Common myeloid progenitor, CD34-positive (primary cell): ENCODE results near the gene ZBTB7C.

ENCODE experiments used
- CTCF ChIA-PET: fragments of 350-600 bp; sonication (Branson Sonifier 250); formaldehyde crosslinking; loops from one replicate; lab custom pipeline; 2021; ENCODE audit warnings: antibody characterized with exemption; lab: Charles Lee
- POLR2A ChIA-PET: fragments of 350-600 bp; sonication (Branson Sonifier 250); formaldehyde crosslinking; loops from one replicate; lab custom pipeline; 2021; ENCODE audit warnings: antibody characterized with exemption; lab: Charles Lee
- DNase-seq, 3 donors: peaks; one replicate each; pipeline versions ENCODE4 v3.0.0 to v3.0.0-alpha.2; 2013
- H3K27ac ChIP-seq, 2 experiments: 1 replicate in 1 of 2; 2 replicates in 1 of 2; pipeline ENCODE4 v1.7.0; 2013; ENCODE audit warnings: inconsistent platforms in 2 of 2, low read length in 2 of 2, mild to moderate bottlenecking in 2 of 2, low read depth in 1 of 2, moderate library complexity in 1 of 2; ENCODE audit not compliant: severe bottlenecking in 2 of 2, insufficient read depth in 1 of 2, poor library complexity in 1 of 2
- H3K27me3 ChIP-seq, 5 experiments: replicated peaks in 2 of 5; 1 replicate in 3 of 5; 2 replicates in 2 of 5; pipeline versions ENCODE4 v1.6.1 to v1.7.0; 2013; ENCODE audit warnings: low read length in 4 of 5, mild to moderate bottlenecking in 2 of 5, moderate library complexity in 2 of 5, inconsistent platforms in 1 of 5; ENCODE audit not compliant: insufficient read depth in 5 of 5, control insufficient read depth in 4 of 5
- H3K36me3 ChIP-seq, 4 experiments: 1 replicate in 2 of 4; 2 replicates in 2 of 4; pipeline versions ENCODE4 v1.6.1 to v1.7.0; 2013; ENCODE audit warnings: low read length in 3 of 4, control low read depth in 1 of 4, mild to moderate bottlenecking in 1 of 4; ENCODE audit not compliant: control insufficient read depth in 4 of 4, insufficient read depth in 4 of 4
- H3K4me1 ChIP-seq, 4 experiments: 1 replicate in 3 of 4; 2 replicates in 1 of 4; pipeline versions ENCODE4 v1.6.1 to v1.7.1; 2013; ENCODE audit warnings: low read length in 3 of 4, mild to moderate bottlenecking in 3 of 4, control low read depth in 1 of 4, inconsistent platforms in 1 of 4, moderate library complexity in 1 of 4; ENCODE audit not compliant: control insufficient read depth in 4 of 4, insufficient read depth in 4 of 4; ENCODE audit errors: control extremely low read depth in 1 of 4
- H3K4me3 ChIP-seq, 7 experiments: 1 replicate in 4 of 7; 2 replicates in 3 of 7; pipeline versions ENCODE4 v1.5.1 to v1.7.0; 2013; ENCODE audit warnings: mild to moderate bottlenecking in 7 of 7, low read length in 6 of 7, moderate library complexity in 6 of 7, inconsistent platforms in 2 of 7, low read depth in 2 of 7, control low read depth in 1 of 7; ENCODE audit not compliant: insufficient read depth in 4 of 7, control insufficient read depth in 1 of 7; ENCODE audit errors: extremely low read depth in 1 of 7
- H3K9me3 ChIP-seq, 5 experiments: 1 replicate in 4 of 5; 2 replicates in 1 of 5; pipeline versions ENCODE4 v1.6.1 to v1.7.1; 2013; ENCODE audit warnings: low read length in 4 of 5, mild to moderate bottlenecking in 2 of 5, inconsistent platforms in 1 of 5, low read depth in 1 of 5, moderate library complexity in 1 of 5; ENCODE audit not compliant: control insufficient read depth in 4 of 5, insufficient read depth in 2 of 5; ENCODE audit errors: control extremely low read depth in 1 of 5
- WGBS: methylation state at CpG from one replicate; pipeline ENCODE4 v1.1.5; 2013; ENCODE audit not compliant: insufficient coverage; 5-methylcytosine and 5-hydroxymethylcytosine counted together

The ZBTB7C gene

DNA sequence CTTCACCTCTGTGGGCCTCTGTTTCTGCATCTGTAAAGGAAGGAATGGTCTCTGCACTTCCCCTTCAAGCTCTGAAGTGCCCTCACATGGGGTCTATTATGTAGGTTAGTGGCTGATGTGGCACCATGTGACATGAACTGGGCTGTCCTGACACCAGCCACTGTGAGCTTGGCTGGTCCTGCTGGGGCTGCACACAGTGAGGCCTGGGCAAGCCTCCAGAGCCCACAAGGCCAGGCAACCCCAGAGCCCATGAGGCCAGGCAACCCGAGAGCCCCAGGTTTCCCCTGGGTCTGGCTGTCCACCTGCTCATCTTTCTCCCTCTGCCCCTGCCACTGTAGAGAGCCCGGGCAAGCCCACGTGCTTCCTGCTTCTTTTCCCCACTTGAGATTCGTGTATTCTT, 328.6 kb downstream of the ZBTB7C start:
- 67% methylated on average over 4 of the region's 4 CpGs for WGBS
- ChIA-PET CTCF (interaction anchor here (0.6 to 1.1 kb wide), 2 partner anchors 14 to 21 kb away, joined by 3 read pairs; no protein-coding TSS in a partner anchor), POLR2A (no interaction called here)

DNA sequence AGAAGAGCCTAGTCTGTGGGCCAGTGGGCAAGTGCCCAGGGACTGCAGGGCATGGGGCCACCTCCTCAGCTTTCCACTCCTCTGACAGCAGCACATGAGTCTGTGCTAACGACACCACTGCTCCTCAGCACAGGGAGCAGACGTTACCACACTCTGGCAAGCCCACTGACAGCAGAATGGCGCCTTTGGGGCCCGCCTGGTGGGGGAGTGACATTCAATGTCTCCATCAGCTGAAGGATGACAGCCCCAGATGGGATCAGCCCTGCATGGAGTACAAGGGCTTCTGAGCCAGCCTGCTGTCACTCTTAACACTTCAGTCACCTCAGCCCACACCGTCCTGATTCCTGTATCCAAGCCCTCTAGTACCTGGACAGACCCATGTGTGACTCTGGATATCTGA, 329.3 kb downstream of the ZBTB7C start:
- CTCF ChIA-PET: interaction anchor here (0.6 to 1.1 kb wide), 2 partner anchors 15 to 20 kb away, joined by 3 read pairs; no protein-coding TSS in a partner anchor
- 100% methylated on average over 5 of the region's 5 CpGs for WGBS
- H3K9me3 ChIP-seq: no peaks in the 10 kb centered on the region
- no peak for DNase-seq
- POLR2A ChIA-PET: no interaction called here
- H3K4me1 ChIP-seq: no peaks in the 10 kb centered on the region
- H3K27me3 ChIP-seq: peaks cover 0 to 12% (median 5%) of the 10 kb centered on the region in 5 experiments
- H3K36me3 ChIP-seq: no peaks in the 10 kb centered on the region
- no peak overlapping the region for H3K4me3 ChIP-seq
- H3K27ac ChIP-seq: no peak overlapping the region

More for the DNA sequence above, 328.6 kb downstream of the ZBTB7C start:
- H3K27me3 ChIP-seq: peaks cover 0 to 5% (median 4%) of the 10 kb centered on the region in 5 experiments
- no peaks in the 10 kb centered on the region for H3K9me3 ChIP-seq
- no peak overlapping the region for H3K4me3 ChIP-seq
- no peak overlapping the region for H3K27ac ChIP-seq
- no peak for DNase-seq
- H3K36me3 ChIP-seq: no peaks in the 10 kb centered on the region
- H3K4me1 ChIP-seq: no peaks in the 10 kb centered on the region

GRCh38 chr18:48078448-48078847, 330.7 kb downstream of the ZBTB7C start:
- POLR2A ChIA-PET: no interaction called here
- Histone ChIP-seq H3K27ac (no peak overlapping the region), H3K4me1 (no peaks in the 10 kb centered on the region), H3K9me3 (no peaks in the 10 kb centered on the region), H3K4me3 (no peak overlapping the region), H3K36me3 (no peaks in the 10 kb centered on the region), H3K27me3 (peaks cover 0 to 16% (median 10%) of the 10 kb centered on the region in 5 experiments)
- 100% methylated on average over 1 of the region's 4 CpGs for WGBS
- CTCF ChIA-PET: no interaction called here
- DNase-seq: no peak

- no peaks in the 10 kb centered on the region for H3K36me3 ChIP-seq
- 93% methylated on average over 8 of the region's 8 CpGs for WGBS
- H3K9me3 ChIP-seq: no peaks in the 10 kb centered on the region
- no peak overlapping the region for H3K4me3 ChIP-seq
- H3K27ac ChIP-seq: no peak overlapping the region
- ChIA-PET CTCF (no interaction called here), POLR2A (no interaction called here)
- H3K27me3 ChIP-seq: peaks cover 0 to 21% (median 10%) of the 10 kb centered on the region in 5 experiments
- H3K4me1 ChIP-seq: no peaks in the 10 kb centered on the region
- DNase-seq: no peak
Measured at GRCh38 chr18:48077291-48077690, 331.9 kb downstream of the ZBTB7C start.

GRCh38 chr18:48076461-48076860, 332.7 kb downstream of the ZBTB7C start:
- H3K36me3 ChIP-seq: no peaks in the 10 kb centered on the region
- H3K4me3 ChIP-seq: no peak overlapping the region

GRCh38 chr18:48075707-48076093, 333.5 kb downstream of the ZBTB7C start:
- H3K36me3 ChIP-seq: no peaks in the 10 kb centered on the region
- 93% methylated on average over 9 of the region's 10 CpGs for WGBS
- POLR2A ChIA-PET: no interaction called here
- H3K4me3 ChIP-seq: no peak overlapping the region
- CTCF ChIA-PET: no interaction called here
- H3K9me3 ChIP-seq: no peaks in the 10 kb centered on the region
- H3K27me3 ChIP-seq: peaks cover 0 to 27% (median 18%) of the 10 kb centered on the region in 5 experiments
- H3K27ac ChIP-seq: no peak overlapping the region
- no peak for DNase-seq
- no peaks in the 10 kb centered on the region for H3K4me1 ChIP-seq

More at GRCh38 chr18:48076461-48076860, 332.7 kb downstream of the ZBTB7C start:
- no peak overlapping the region for H3K27ac ChIP-seq
- POLR2A ChIA-PET: no interaction called here
- whole genome bisulfite sequencing: 79% methylated on average over 2 of the region's 2 CpGs
- H3K9me3 ChIP-seq: no peaks in the 10 kb centered on the region
- DNase-seq: no peak
- CTCF ChIA-PET: no interaction called here
- no peaks in the 10 kb centered on the region for H3K4me1 ChIP-seq
- peaks cover 0 to 25% (median 15%) of the 10 kb centered on the region in 5 experiments for H3K27me3 ChIP-seq

DNA sequence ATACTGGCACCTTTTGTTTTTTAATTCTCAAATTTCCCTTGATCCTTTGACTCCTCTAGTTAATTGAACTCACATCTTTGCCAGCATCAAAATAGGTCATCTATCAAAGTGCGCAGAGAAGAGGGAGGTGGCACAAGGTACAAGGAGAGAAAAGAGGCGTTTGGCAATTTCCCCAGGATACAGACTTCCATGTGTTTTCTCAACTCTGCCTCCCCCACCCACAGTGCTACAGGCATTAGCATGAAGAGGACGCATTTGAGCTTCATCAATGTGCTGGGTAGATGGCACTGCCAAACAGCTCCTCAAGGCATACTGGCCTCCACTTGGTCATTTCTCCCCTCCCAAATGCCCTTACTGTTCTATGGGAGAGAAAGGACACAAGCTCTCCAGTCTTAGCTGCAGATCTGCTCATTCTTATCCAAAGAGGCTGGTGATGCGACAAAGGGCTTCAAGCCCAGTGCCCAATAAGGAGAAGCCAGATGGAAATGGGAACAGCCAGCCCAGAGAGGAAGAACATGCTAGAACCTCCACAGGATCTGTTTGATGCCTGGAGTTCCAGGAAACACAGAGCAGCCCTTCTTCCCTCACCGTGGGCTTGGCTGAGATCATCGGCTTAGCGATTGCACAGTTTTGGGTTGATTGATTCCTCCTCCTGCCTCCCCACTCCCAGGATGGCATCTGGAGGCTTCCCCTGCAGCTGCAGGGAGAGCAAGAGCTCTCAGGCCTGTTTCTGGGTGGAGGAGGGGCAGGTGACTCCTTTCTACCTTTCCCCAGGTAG, 334.1 kb downstream of the ZBTB7C start:
- H3K27ac ChIP-seq: no peak overlapping the region
- H3K36me3 ChIP-seq: no peaks in the 10 kb centered on the region
- DNase-seq: no peak
- WGBS: 82% methylated on average over 5 of the region's 7 CpGs
- ChIA-PET CTCF (no interaction called here), POLR2A (no interaction called here)
- no peaks in the 10 kb centered on the region for H3K4me1 ChIP-seq
- H3K27me3 ChIP-seq: peaks cover 0 to 27% (median 18%) of the 10 kb centered on the region in 5 experiments
- no peak overlapping the region for H3K4me3 ChIP-seq
- H3K9me3 ChIP-seq: no peaks in the 10 kb centered on the region
